ENCODE results near the gene PPP1R14D.

GRCh38 chr15:40790718-40791117 lies 37.8 kb downstream of the PPP1R14D start:
- no peak for TF ChIP-seq CTCF (IDR thresholded peaks at IDR 0.05)
- TF ChIP-seq POLR2AphosphoS5 (IDR thresholded peaks at IDR 0.05; ENCODE audit: low read depth, low read length): no peak
- no peak for TF ChIP-seq SIN3A (IDR thresholded peaks at IDR 0.05; ENCODE audit: borderline replicate concordance, insufficient read depth, low read depth, low read length)
- TF ChIP-seq REST (IDR thresholded peaks at IDR 0.05; ENCODE audit: insufficient read depth in 1 of 2, low read depth in 2 of 2, low read length in 1 of 2): no peak
